ENCODE results near the gene PRKCA. TPM values are rescaled to one million over a fixed set of nuclear protein-coding genes. Genes with fewer than 3 reads are reported as not detected.

The PRKCA gene
- total and polyA plus RNA-seq, 9 of the 15 experiments (the other 6 are each of a cell fraction or from before 2014, with no cell fraction given), result 3.2 to 33.0 (median 17.8) TPM

- TF ChIP-seq ZNF395 (CRISPR knock-in tag; IDR thresholded peaks at IDR 0.05) (peak; percentile 72; the same call in 1 of the 2 replicates), NUFIP1 (IDR thresholded peaks at IDR 0.05; ENCODE audit: partially characterized antibody) (no peak), E2F1 (CRISPR knock-in tag; IDR thresholded peaks at IDR 0.05) (no peak), ZKSCAN1 (IDR thresholded peaks at IDR 0.05; ENCODE audit: low read depth, low read length) (no peak), SMAD4 (CRISPR knock-in tag; conservative IDR thresholded peaks at IDR 0.05) (0 out of 2 replicates have a peak, but pooled peaks have one; percentile 61), DDX20 (tag; IDR thresholded peaks at IDR 0.05; ENCODE audit: low read depth) (0 out of 2 replicates have a peak, but pooled peaks have one; percentile 14), ZNF75A (CRISPR knock-in tag; IDR thresholded peaks at IDR 0.05) (no peak), CTCFL (IDR thresholded peaks at IDR 0.05; ENCODE audit: borderline replicate concordance, insufficient read depth, low read depth, low read length, poor library complexity, severe bottlenecking) (no peak), ZNF354B (CRISPR knock-in tag; IDR thresholded peaks at IDR 0.05) (no peak), CHAMP1 (IDR thresholded peaks at IDR 0.05) (no peak), TOE1 (IDR thresholded peaks at IDR 0.05; ENCODE audit: borderline replicate concordance) (no peak), TOE1 (CRISPR knock-in tag; IDR thresholded peaks at IDR 0.05; ENCODE audit: borderline replicate concordance, low read depth) (no peak), CXXC5 (CRISPR knock-in tag; IDR thresholded peaks at IDR 0.05) (peak; percentile 39; the same call in 1 of the 2 replicates), DEAF1 (CRISPR knock-in tag; IDR thresholded peaks at IDR 0.05) (no peak), GTF2A2 (tag; IDR thresholded peaks at IDR 0.05) (peak; percentile 59; the same call in 1 of the 2 replicates)
Observed at GRCh38 chr17:66466106-66466820, 163.8 kb downstream of the PRKCA start (continued).

All from K562 (cell line).